Right ventricle myocardium superior (tissue), 1 donor: ENCODE measurements around the gene TEX48. TPM values are rescaled to one million over a fixed set of nuclear protein-coding genes. Genes with fewer than 3 reads are reported as not detected.

ENCODE experiments used
- ATAC-seq: fragments of 200-7000 bp; cut with Tn5 transposase; one replicate; pipeline ENCODE4 v1.9.1; 2020; ENCODE audit warnings: mild to moderate bottlenecking; ENCODE audit not compliant: poor library complexity
- DNase-seq: peaks from one replicate; pipeline ENCODE4 v3.0.0-alpha.2; 2020
- intact Hi-C: fragments of 100-400 bp; cut with DNase I; formaldehyde crosslinking; loops from one replicate; pipeline ENCODE4 v1.11.2; 2022
- total RNA-seq: library from RNA; stranded (reverse); fragmentation: NEBNext Ultra II Directional; extraction: Animal tissue kit (Norgen Biotek cat#: 25700); gene quantifications from one replicate; pipeline ENCODE4 v1.2.1, GENCODE V29; 2021
- donor health status: DM: no; HTN: yes; CAD: no; lungs with severe emphysema.

TEX48 gene
- total RNA-seq, 1 donor from 2014 or later: not detected

DNA sequence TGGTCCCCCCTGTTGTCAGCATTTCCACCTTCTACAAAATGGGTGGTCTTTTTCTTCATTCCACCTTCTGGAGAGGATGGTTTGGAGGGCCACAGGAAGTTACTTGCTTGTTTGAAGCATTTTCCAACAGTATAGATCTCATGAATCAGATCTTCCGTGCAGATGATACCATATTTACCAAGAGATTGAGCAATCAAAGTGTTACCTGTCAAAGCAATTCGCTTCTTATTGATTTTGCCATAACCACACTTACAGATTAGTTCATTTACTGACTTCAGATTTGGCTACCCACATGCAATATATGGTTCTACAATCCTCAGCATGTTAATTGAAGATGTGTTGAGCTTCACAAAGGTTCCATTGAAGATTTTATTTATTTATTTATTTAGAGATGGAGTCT, 14.0 kb upstream of the TEX48 start:
- ATAC-seq (no peak), DNase-seq (no peak)
- intact Hi-C loops: no loop called here

DNA sequence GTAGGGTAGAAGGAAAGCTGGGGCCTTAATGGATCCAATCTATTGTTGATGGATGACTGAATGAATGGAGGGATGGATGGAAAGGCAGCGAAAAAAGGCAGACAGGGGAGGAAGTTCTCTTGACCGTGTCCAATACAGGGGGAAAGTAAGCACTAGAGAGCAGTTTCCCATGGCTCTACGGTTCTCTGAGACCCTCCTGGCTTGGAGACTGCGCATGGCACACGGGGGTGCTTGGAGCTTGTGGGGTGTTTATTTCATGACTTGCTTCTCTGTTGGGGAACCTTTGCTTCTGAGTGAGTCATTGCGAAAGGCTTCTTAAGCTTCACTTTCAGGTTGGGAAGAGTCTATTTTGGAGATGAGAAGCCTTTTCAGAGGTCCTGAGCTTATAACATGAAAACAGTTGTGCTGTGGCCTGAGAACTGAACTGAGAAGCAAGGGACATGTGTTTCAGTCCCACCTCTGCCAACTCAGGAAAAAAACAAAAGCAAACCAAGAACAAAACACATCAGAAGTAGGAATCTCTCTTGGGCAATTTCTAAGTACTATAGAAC, 12.8 kb upstream of the TEX48 start:
- intact Hi-C loops: no loop called here
- no peak for ATAC-seq
- no peak for DNase-seq

DNA sequence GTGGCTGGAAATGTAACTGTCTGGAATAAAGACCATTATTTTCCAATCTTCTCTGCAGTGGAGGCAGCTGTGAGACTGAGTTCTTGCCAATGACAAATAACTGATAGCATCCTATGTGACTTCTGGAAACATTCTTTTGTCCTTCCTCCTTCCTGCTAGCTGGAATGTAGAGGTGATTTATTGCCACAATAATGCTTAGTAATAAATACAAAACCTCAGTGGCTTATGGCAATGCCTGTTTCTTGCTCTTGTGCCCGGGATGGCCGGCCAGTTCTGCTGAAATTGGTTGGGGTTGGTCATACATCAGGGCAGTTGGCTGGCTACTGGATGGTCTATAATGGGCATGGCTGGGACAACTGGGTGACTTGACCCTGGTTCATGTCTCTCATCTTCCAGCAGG, 12.2 kb upstream of the TEX48 start:
- ATAC-seq (no peak), DNase-seq (no peak)
- intact Hi-C loops: no loop called here

DNA sequence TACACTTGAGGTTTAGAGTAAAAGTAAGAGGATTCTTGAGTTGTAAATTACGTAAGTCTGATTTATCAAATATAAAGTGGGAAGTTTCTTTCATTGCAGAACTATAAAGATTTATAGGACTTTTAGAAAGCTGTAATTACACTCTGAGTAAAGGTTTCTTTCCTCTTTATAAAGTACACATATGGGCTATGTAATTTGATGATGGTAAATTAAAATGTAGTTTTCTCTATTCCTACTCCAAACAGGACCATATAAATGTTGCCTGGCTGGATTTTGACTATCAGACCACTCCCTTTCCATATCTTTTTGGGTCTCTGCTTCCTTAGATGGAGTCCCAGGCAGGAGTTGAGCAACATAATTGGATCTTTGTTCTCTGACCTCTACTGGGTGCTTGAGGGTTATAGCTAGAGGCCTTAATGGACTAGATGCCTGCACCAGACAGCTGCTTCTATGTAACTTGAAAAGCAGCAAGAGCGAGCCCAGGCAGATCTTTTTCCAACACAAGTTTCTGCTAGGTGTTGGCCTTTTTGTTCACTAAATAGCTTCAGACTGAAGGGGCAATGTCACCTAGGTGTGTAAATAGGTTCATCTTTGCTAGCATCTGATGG, 11.4 kb upstream of the TEX48 start:
- no peak for DNase-seq
- intact Hi-C loops: no loop called here
- ATAC-seq: no peak

DNA sequence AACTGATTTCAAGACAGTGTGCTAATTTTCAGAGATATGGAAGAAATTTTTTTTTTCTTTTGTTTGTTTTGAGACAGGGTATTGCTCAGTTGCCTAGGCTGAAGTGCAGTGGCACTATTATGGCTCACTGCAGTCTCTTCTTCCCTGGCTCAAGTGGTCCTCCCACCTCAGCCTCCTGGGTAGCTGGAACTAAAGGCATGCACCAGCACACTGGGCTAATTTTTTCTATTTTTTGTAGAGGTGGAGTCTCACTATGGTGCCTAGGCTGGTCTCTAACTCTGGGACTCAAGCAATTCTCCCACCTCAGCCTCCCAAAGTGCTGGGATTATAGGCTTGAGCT, 9.9 kb upstream of the TEX48 start:
- DNase-seq (no peak), ATAC-seq (no peak)
- intact Hi-C loops: no loop called here

DNA sequence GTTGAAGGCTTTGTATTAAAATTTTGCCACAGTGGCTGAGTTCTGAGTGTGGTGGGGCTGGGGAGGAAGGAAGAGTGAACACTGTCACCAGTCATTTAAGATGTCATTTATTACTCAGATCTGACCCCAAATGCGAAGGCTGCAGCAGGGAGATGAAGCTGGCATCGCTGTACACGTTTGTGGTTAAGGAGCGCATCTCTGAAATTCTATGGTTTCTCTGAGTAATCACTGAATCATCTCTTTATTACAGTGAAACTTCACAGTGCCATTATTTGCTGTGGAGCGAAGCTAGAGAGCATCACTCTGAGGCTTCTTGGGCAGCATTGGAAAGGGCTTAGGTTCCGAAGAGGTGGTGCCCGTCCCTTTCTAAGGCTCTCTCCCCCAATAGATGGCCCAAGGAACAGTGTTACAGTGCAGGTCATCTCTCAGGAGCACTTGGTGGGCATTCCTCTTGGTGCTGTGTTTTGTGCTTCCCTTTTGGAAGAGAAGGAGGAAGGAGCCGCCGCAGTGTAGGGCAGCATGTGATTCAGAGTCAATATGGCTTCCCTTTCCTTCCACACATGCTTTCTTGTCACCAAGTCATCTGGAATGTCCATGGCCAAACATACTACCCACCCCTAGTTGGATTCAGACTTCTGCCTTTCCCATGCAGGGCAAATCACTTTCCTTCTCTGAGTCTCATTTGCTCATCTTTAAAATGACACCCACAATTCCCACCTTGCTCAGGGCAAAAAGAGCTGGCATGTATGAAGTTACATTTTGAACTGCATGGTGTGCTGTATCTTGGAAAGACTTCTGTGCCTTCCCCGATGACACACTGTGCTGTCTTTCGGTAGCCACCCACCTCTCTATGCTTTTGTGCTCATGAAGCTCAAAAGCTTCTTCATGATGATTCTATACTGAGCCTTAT, 9.3 kb upstream of the TEX48 start:
- DNase-seq (no peak), ATAC-seq (no peak)
- intact Hi-C loops: no loop called here

DNA sequence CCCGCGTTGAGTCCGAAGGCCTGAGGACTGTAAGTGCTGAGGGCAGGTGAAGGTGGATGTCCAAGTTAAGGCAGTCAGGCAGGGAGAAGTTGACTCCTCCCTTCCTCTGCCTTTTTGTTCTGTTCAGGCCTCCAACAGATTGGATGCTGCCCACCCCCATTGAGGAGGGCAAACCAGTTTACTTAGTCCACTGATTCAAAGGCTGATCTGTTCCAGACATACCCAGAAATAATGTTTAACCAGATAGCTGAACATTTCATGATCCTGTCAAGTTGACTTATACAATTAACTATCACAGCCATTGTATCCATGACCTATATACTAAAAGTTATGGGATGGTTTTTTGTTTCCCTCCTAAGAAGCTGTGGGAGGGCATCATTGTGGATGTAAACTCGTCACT, 8.3 kb upstream of the TEX48 start:
- intact Hi-C loops: no loop called here
- ATAC-seq (no peak), DNase-seq (no peak)

DNA sequence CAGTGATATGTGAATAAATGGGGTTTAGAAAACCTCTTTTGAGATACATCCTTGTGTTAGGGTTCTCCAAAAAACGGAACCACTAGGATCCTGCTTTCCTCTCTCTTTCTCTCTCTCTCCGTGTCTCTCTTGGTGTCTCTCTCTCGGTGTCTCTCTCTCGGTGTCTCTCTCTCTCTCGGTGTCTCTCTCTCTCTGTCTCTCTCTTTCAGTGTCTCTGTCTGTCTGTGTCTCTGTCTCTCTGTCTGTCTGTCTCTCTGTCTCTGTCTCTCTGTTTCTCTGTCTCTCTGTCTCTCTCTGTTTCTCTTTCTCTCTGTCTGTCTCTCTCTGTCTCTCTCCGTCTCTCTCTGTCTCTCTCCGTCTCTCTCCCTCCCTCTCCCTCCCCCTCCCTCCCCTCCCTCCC, 7.8 kb upstream of the TEX48 start:
- intact Hi-C loops: no loop called here
- ATAC-seq: no peak
- no peak for DNase-seq

DNA sequence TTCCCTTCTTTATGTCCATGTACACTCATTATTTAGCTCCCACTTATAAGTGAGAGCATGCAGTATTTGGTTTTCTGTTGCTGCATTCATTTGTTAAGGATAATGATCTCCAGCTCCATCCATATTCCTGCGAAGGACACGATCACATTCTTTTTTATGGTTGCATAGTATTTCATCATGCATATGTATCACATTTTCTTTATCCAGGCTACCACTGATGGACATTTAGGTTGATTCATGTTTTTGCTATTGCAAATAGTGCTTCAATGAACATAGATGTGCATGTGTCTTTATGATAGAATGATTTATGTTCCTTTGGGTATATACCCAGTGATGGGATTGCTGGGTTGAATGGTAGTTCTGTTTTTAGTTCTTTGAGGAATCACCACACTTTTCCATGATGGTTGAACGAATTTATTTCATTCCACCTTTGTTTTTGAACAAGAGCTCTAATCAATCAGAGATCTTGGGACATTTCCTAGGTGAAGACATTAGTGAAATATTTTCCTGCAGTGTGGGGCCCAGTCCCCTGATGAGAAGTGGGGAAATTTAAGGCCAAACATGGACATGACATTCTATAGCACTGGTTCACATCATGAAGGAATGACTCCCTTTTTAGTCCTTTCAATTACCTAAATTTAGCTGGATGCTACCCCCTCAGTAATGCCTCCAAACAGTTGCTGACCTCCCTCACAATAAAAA, 7.1 kb upstream of the TEX48 start:
- no peak for ATAC-seq
- DNase-seq: no peak
- intact Hi-C loops: no loop called here

DNA sequence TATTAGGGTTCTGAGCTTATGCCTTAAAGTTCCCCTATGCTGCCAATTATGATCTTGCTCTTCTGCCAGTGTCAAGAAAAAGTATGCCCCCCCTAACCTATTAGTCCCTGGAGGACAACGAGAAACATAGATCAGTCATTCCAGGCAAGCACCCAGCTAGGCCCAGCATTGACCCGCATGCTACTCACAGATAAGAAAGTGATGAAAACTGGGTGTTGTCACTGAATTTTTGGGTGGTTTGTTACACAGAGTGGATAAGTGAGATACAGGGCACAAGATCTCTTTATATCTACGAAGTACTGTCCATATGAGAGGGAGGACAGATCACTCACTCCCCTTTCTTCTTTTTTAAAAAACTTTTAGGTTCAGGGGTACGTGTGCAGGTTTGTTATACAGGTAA, 6.4 kb upstream of the TEX48 start:
- DNase-seq: no peak
- intact Hi-C loops: no loop called here
- ATAC-seq: no peak

DNA sequence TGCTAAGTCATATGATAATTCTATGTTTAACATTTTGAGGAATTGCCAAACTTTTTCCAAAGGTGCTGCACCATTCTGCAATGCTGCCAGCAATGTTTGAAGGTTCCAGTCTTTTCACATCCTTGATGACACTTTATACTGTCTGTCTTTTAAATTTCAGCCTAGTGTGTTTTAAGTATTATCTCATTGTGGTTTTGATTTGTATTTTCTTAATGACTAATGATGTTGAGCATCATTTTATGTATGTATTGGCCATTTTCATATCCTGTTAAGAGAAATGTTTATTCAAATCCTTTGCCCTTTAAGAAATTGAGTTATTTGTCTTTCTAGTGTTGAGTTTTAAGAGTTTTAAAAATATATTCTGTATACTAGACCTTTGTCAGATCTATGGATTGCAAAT, 5.0 kb upstream of the TEX48 start:
- DNase-seq: no peak
- intact Hi-C loops: no loop called here
- ATAC-seq: no peak

DNA sequence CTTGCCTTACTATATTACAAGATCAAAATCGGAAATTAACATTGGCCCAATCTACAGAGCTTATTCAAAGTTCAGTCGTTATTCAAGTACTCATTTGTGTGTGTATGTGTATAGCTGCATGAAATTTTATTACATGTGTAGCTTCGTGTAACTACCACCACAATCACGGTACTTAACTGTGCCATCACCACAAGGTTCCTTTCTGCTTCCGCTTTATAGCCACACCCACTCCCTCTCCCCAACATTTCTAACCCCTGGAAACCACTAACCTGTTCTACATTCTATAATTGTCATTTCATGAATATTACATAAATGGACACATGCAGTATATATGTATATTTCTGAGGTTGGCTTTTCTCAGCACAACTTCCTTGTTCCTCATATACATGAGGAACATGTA, 4.0 kb upstream of the TEX48 start:
- DNase-seq: no peak
- no peak for ATAC-seq
- intact Hi-C loops: no loop called here

DNA sequence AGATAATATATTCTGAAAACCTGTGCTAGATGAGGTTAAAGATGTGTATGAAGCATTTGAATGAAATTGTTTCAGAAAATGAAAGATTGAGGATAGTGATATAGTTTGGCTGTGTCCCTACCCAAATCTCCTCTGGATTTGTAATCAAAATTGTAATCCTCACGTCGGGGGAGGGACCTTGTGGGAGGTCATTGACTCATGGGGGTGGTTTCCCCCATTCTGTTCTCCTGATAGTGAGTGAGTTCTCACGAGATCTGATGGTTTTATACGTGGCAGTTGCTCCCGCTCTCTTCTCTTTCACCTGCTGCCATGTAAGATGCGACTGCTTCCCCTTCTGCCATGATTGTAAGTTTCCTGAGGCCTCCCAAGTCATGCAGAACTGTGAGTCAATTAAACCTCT, 2.0 kb upstream of the TEX48 start:
- intact Hi-C loops: loop anchor here (5.0 kb wide), 1 partner anchor 328 kb away; no protein-coding TSS in a partner anchor
- ATAC-seq: no peak
- DNase-seq: no peak

DNA sequence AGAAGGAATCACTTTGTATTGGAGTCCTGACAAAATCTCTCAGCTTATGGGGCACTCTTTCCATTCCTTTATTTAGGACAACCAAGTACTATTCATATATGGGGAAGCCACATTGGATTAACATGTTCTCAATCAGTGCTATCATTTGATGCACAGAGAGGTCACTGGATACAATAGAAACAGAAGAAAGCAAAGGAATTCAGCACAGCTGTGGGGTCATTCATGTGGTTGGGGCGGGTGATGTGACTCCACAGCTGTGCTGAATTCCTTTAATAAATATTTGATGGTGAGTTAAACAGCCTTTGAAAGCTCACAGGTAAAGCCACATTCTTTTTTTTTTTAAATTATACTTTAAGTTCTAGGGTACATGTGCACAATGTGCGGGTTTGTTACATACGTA, 854 bp upstream of the TEX48 start:
- ATAC-seq (no peak), DNase-seq (no peak)
- intact Hi-C loops: loop anchor here (5.0 kb wide), 1 partner anchor 329 kb away; no protein-coding TSS in a partner anchor

DNA sequence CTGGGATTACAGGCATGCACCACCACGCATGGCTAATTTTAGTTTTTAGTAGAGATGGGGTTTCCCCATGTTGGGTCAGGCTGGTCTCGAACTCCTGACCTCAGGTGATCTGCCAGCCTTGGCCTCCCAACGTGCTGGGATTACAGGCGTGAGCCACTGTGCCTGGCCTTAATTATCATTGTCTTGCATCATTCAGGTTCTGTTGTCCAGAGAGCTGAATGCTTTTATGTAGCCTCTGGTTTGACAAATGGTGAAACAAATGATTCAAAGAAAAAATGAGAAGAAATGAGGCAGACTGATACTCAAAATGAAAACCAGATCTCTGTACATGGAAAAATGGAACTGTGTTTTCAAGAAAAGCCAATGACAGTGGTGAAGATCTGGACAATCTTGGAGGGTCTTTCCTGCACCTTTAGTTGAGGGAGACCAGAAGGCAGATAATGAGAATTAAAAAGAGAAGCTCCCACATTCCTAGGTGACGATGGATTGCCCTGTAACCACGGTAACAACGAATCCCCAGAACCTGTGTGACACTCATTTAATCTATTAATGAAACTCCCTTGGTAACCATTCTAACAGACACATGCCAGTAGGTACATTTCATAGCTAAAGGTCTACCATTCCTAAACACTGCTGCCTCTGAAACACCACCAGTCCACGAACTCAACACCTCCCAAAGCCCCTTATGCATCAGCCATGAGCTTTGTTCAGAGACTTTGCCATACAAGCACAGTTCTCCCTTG, 1.6 kb downstream of the TEX48 start:
- ATAC-seq (no peak), DNase-seq (no peak)
- intact Hi-C loops: loop anchor here (5.0 kb wide), 1 partner anchor 332 kb away; no protein-coding TSS in a partner anchor

DNA sequence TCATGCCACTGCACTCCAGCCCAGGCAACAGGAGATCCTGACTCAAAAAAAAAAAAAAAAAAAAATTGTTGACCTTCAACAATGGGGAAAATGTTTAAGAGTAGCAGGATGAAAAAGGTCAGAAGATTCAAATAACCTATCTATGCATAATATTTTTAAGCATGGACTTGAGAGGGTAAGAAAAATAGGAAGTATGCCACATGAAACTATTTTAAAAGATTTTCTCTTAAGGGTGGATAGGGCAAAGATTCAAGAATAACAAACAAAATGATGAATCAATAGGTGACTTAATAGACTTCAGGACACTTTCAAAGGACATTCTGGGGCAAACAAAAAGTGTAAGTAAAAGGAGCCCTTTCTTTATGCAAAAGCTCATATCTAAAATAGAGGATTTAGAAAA, 3.2 kb downstream of the TEX48 start:
- intact Hi-C loops: no loop called here

DNA sequence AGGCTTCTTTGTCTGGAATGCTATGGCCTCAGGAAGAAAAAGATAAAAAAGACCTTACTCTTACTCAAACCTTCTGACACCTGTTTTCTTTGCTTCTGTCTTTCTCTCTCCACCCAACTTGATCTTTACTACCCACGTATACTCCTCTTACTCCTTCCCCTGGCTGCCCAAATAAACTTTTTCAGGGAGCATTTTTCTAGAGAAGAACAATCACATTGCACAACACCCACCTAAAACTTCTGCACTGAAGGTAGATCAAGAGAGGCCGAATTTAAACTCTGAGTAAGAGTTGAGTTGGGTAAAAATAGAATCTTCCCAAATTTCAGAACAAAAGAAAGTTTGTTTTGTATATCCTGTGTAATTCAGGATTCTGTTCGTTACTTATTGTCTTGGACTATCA, 3.9 kb downstream of the TEX48 start:
- intact Hi-C loops: no loop called here
- ATAC-seq: no peak
- no peak for DNase-seq

More for the DNA sequence above, 3.2 kb downstream of the TEX48 start:
- DNase-seq (no peak), ATAC-seq (no peak)

DNA sequence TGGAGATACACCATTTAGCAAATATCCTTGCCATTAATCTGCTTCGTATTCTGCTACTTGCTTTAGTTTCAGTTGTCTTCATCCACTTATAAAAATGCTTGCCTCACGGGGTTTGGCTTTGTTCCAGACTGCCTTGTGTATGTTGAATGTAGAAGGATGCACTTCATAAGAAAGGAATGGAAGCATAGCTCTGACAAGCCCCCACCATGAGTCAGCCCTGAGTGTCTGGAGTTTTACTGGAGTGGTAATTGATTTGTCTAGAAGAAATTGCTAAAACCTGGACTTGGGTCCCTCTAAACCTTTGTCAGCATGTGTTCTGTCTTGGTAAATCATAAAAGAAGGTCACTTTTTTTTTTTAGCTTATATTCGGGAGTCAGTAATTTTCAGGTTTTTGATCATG, 4.6 kb downstream of the TEX48 start:
- intact Hi-C loops: no loop called here
- ATAC-seq (no peak), DNase-seq (no peak)

DNA sequence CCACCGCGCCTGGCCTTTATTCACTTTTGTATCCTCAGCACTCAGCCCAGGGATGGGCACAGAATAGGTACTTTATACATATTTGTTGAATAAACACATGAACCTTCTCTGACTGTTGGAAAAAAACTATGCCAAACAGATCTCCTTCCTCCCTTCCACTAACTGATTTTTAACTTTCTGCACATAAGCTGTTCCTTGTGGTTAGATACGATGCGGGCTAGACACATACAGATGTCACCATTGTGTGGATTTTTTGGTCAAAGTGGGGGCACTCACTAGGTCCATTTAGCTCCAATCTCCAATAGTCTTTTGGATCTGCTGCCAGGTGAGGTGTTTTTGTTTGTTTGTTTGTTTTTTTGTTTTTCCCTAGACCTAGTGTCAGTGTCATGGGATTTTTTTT, 5.1 kb downstream of the TEX48 start:
- no peak for DNase-seq
- intact Hi-C loops: no loop called here
- no peak for ATAC-seq
